Breast epithelium (tissue), 4 donors: Measurements from ENCODE around the gene HJURP. TPM values are rescaled to one million over a fixed set of nuclear protein-coding genes. Genes with fewer than 3 reads are reported as not detected.
A peak's percentile ranks its signal among the peaks of the same experiment; 100 is the strongest.

Experiments used
- DNase-seq, 2 donors: peaks; one replicate each; pipeline ENCODE4 v3.0.0-alpha.2; 2019; ENCODE audit warnings: low spot score in 2 of 2
- H3K27ac ChIP-seq, 2 donors: fragments of 200-600 bp; sonication (generic) in 1 of 2; one replicate each; pipeline ENCODE4 v1.5.1; 2016 to 2019; ENCODE audit warnings: mild to moderate bottlenecking in 1 of 2
- H3K27me3 ChIP-seq, 2 donors: fragments of 200-600 bp; sonication (generic) in 1 of 2; one replicate each; pipeline versions ENCODE4 v1.5.1 to v1.6.0; 2017 to 2019; ENCODE audit warnings: control low read depth in 1 of 2, mild to moderate bottlenecking in 1 of 2
- H3K36me3 ChIP-seq: fragments of 200-600 bp; one replicate; pipeline ENCODE4 v1.5.1; 2019
- H3K4me1 ChIP-seq, 2 donors: fragments of 200-600 bp; sonication (generic); one replicate each; pipeline ENCODE4 v1.5.1; 2016 to 2019; ENCODE audit warnings: control low read depth in 1 of 2
- H3K4me3 ChIP-seq, 3 donors: fragments of 200-600 bp; sonication (generic); 1 replicate in 2 of 3; 2 replicates in 1 of 3; pipeline ENCODE4 v1.5.1; 2016 to 2019; ENCODE audit warnings: mild to moderate bottlenecking in 3 of 3, moderate library complexity in 2 of 3
- H3K9me3 ChIP-seq, 2 donors: fragments of 200-600 bp; sonication (generic) in 1 of 2; one replicate each; pipeline ENCODE4 v1.5.1; 2016 to 2019; ENCODE audit warnings: control low read depth in 1 of 2
- CTCF ChIP-seq, 3 donors: fragments of 450-650 bp; IDR thresholded peaks; one replicate each; pipeline ENCODE4 v1.5.1; 2016 to 2017; ENCODE audit warnings: antibody characterized with exemption in 3 of 3, mild to moderate bottlenecking in 3 of 3, moderate library complexity in 3 of 3
- POLR2A ChIP-seq: fragments of 450-650 bp; IDR thresholded peaks from one replicate; pipeline ENCODE4 v1.6.1; 2016; ENCODE audit warnings: antibody characterized with exemption, mild to moderate bottlenecking, moderate library complexity
- POLR2AphosphoS5 ChIP-seq, 3 donors: sonication (generic); formaldehyde crosslinking; IDR thresholded peaks; one replicate each; pipeline ENCODE4 v1.6.1; 2017; ENCODE audit warnings: antibody characterized with exemption in 3 of 3
- intact Hi-C: fragments of 100-400 bp; cut with DNase I; formaldehyde crosslinking; loops from one replicate; pipeline ENCODE4 v1.15.1; 2023; ENCODE audit warnings: low total_unique reads
- total RNA-seq, 3 donors: library from RNA; depleted of rRNA; stranded (reverse); fragments of >200 nt; gene quantifications; one replicate each; pipeline ENCODE4 v1.1.0, GENCODE V29; 2016

The HJURP gene
- total RNA-seq, 3 donors from 2014 or later: 0.33 to 3.0 TPM; not detected in 1

GRCh38 chr2:233832414-233832813 lies 21.9 kb downstream of the HJURP start:
- H3K9me3 ChIP-seq: no peaks in the 10 kb centered on the region
- no peaks in the 10 kb centered on the region for H3K36me3 ChIP-seq
- intact Hi-C loops: no loop called here
- no peaks in the 10 kb centered on the region for H3K27me3 ChIP-seq
- H3K27ac ChIP-seq: peak overlapping the region in 1 of 2 donors; percentile 43
- DNase-seq: no peak
- no peak overlapping the region for H3K4me3 ChIP-seq
- TF ChIP-seq CTCF (IDR thresholded peaks at IDR 0.05) (no peak), POLR2AphosphoS5 (IDR thresholded peaks at IDR 0.05) (no peak), POLR2A (no peak)
- H3K4me1 ChIP-seq: no peaks in the 10 kb centered on the region

- no peaks in the 10 kb centered on the region for H3K9me3 ChIP-seq
- H3K4me3 ChIP-seq: no peak overlapping the region
- no peaks in the 10 kb centered on the region for H3K27me3 ChIP-seq
- no peaks in the 10 kb centered on the region for H3K4me1 ChIP-seq
- intact Hi-C loops: no loop called here
- H3K36me3 ChIP-seq: no peaks in the 10 kb centered on the region
- H3K27ac ChIP-seq: peak overlapping the region in 1 of 2 donors; percentile 43
- no peak for DNase-seq
- TF ChIP-seq CTCF (IDR thresholded peaks at IDR 0.05) (no peak), POLR2A (no peak), POLR2AphosphoS5 (IDR thresholded peaks at IDR 0.05) (no peak)
Measured at GRCh38 chr2:233831861-233832260, 22.5 kb downstream of the HJURP start.

- no peak for DNase-seq
- TF ChIP-seq POLR2A (no peak), CTCF (IDR thresholded peaks at IDR 0.05) (no peak), POLR2AphosphoS5 (IDR thresholded peaks at IDR 0.05) (no peak)
Measured at GRCh38 chr2:233831011-233831721, 23.2 kb downstream of the HJURP start.

GRCh38 chr2:233830111-233830802 lies 24.1 kb downstream of the HJURP start:
- Histone ChIP-seq H3K4me3 (no peak overlapping the region), H3K27me3 (no peaks in the 10 kb centered on the region), H3K9me3 (no peaks in the 10 kb centered on the region), H3K27ac (no peak overlapping the region), H3K36me3 (no peaks in the 10 kb centered on the region), H3K4me1 (no peaks in the 10 kb centered on the region)
- DNase-seq: no peak
- TF ChIP-seq POLR2AphosphoS5 (IDR thresholded peaks at IDR 0.05): no peak
- TF ChIP-seq POLR2A: no peak
- no peak for TF ChIP-seq CTCF (IDR thresholded peaks at IDR 0.05)
- intact Hi-C loops: no loop called here

More at GRCh38 chr2:233831011-233831721, 23.2 kb downstream of the HJURP start:
- Histone ChIP-seq H3K27ac (no peak overlapping the region), H3K36me3 (no peaks in the 10 kb centered on the region), H3K4me1 (no peaks in the 10 kb centered on the region), H3K27me3 (no peaks in the 10 kb centered on the region), H3K9me3 (no peaks in the 10 kb centered on the region), H3K4me3 (no peak overlapping the region)
- intact Hi-C loops: no loop called here
